IMR-90 (cell line): ENCODE measurements around the gene ME2. TPM values are rescaled to one million over a fixed set of nuclear protein-coding genes. Genes with fewer than 3 reads are reported as not detected.

Experiments
- ATAC-seq: fragments of 200-7000 bp; cut with Tn5 transposase; 2 replicates; pipeline ENCODE4 v1.9.1; 2020; ENCODE audit warnings: low read depth, mild to moderate bottlenecking, moderate library complexity
- BruUV-seq: library from RNA; stranded (reverse); fragments of 400-500 nt; replicated peaks from 2 replicates; lab custom pipeline; 2021; lab: Mats Ljungman, UMichigan
- CTCF ChIA-PET: fragments of 300-600 bp; formaldehyde crosslinking; extraction: SDS; loops from one replicate; lab custom pipeline; 2021; ENCODE audit warnings: antibody characterized with exemption; lab: Yijun Ruan, JAX
- POLR2A ChIA-PET: fragments of 300-600 bp; sonication (Branson Sonifier 250); formaldehyde crosslinking; loops from one replicate; lab custom pipeline; 2022; ENCODE audit warnings: antibody characterized with exemption; ENCODE audit not compliant: unreplicated experiment; lab: Charles Lee
- DNase-seq: peaks from one replicate; pipeline ENCODE4 v3.0.0; 2013
- H2AFZ ChIP-seq: replicated peaks from 2 replicates; pipeline ENCODE3; 2013; ENCODE audit warnings: low read length, mild to moderate bottlenecking; ENCODE audit not compliant: poor library complexity
- H2AK5ac ChIP-seq: 2 replicates; pipeline ENCODE4 v1.6.1; 2013; ENCODE audit warnings: low read depth, low read length, inconsistent platforms
- H2AK9ac ChIP-seq: replicated peaks from 2 replicates; pipeline ENCODE3; 2013; ENCODE audit warnings: mild to moderate bottlenecking, low read depth, low read length, moderate library complexity; ENCODE audit not compliant: poor library complexity
- H2BK120ac ChIP-seq: 2 replicates; pipeline ENCODE4 v1.6.1; 2013; ENCODE audit warnings: low read depth, low read length, inconsistent platforms
- H2BK15ac ChIP-seq: 3 replicates; pipeline ENCODE4 v1.6.1; 2013; ENCODE audit warnings: low read depth, low read length, inconsistent platforms
- H2BK20ac ChIP-seq: 2 replicates; pipeline ENCODE4 v1.6.1; 2013; ENCODE audit warnings: low read depth, mild to moderate bottlenecking, inconsistent platforms, low read length, moderate library complexity
- H2BK5ac ChIP-seq: 2 replicates; pipeline ENCODE4 v1.6.1; 2013; ENCODE audit warnings: mild to moderate bottlenecking, low read depth, low read length, inconsistent platforms; ENCODE audit not compliant: poor library complexity, severe bottlenecking
- H3K14ac ChIP-seq: replicated peaks from 2 replicates; pipeline ENCODE4 v1.6.1; 2013; ENCODE audit warnings: low read depth, low read length, inconsistent platforms
- H3K18ac ChIP-seq: 2 replicates; pipeline ENCODE4 v1.6.1; 2013; ENCODE audit warnings: low read depth, low read length, control low read depth
- H3K23ac ChIP-seq: 2 replicates; pipeline ENCODE4 v1.6.1; 2013; ENCODE audit warnings: low read depth, low read length, inconsistent platforms
- H3K27ac ChIP-seq: 2 replicates; pipeline ENCODE4 v1.5.1; 2013; ENCODE audit warnings: mild to moderate bottlenecking, control low read depth, low read length; ENCODE audit not compliant: insufficient read depth
- H3K27me3 ChIP-seq: 2 replicates; pipeline ENCODE4 v1.6.1; 2013; ENCODE audit warnings: low read length; ENCODE audit not compliant: control insufficient read depth, insufficient read depth
- H3K36me3 ChIP-seq: 2 replicates; pipeline ENCODE4 v1.6.1; 2013; ENCODE audit warnings: low read length, mixed read lengths; ENCODE audit not compliant: control insufficient read depth, insufficient read depth
- H3K4ac ChIP-seq: 2 replicates; pipeline ENCODE4 v1.6.1; 2013; ENCODE audit warnings: low read depth, low read length, inconsistent platforms
- H3K4me1 ChIP-seq: 2 replicates; pipeline ENCODE4 v1.6.1; 2013; ENCODE audit warnings: low read length, mixed read lengths; ENCODE audit not compliant: control insufficient read depth, insufficient read depth
- H3K4me2 ChIP-seq: 2 replicates; pipeline ENCODE4 v1.6.1; 2013; ENCODE audit warnings: low read depth, mild to moderate bottlenecking, control low read depth, low read length, moderate library complexity
- H3K4me3 ChIP-seq: 2 replicates; pipeline ENCODE4 v1.5.1; 2013; ENCODE audit warnings: low read depth, mild to moderate bottlenecking, control low read depth, low read length, moderate library complexity; ENCODE audit not compliant: insufficient read depth
- H3K56ac ChIP-seq: 2 replicates; pipeline ENCODE4 v1.6.1; 2013; ENCODE audit warnings: low read length, inconsistent platforms; ENCODE audit not compliant: insufficient read depth; ENCODE audit errors: extremely low read depth
- H3K79me1 ChIP-seq, 2 experiments: 2 replicates each; pipeline ENCODE4 v1.6.1; 2013; ENCODE audit warnings: low read length in 2 of 2, inconsistent platforms in 1 of 2, low read depth in 1 of 2
- H3K9ac ChIP-seq: 2 replicates; pipeline ENCODE4 v1.6.1; 2013; ENCODE audit warnings: low read depth, low read length, control low read depth
- H3K9me1 ChIP-seq: 2 replicates; pipeline ENCODE4 v1.6.1; 2013; ENCODE audit warnings: low read length, inconsistent platforms; ENCODE audit not compliant: insufficient read depth
- H3K9me3 ChIP-seq: 2 replicates; pipeline ENCODE4 v1.6.1; 2013; ENCODE audit warnings: low read length; ENCODE audit not compliant: control insufficient read depth, insufficient read depth
- H4K20me1 ChIP-seq: 2 replicates; pipeline ENCODE4 v1.6.1; 2013; ENCODE audit warnings: low read length, inconsistent platforms; ENCODE audit not compliant: insufficient read depth
- H4K5ac ChIP-seq: 2 replicates; pipeline ENCODE4 v1.6.1; 2013; ENCODE audit warnings: mild to moderate bottlenecking, low read depth, low read length, control low read depth
- H4K8ac ChIP-seq, 2 experiments: 2 replicates each; pipeline ENCODE4 v1.6.1; 2013; ENCODE audit warnings: low read depth in 2 of 2, low read length in 2 of 2, control low read depth in 1 of 2, inconsistent platforms in 1 of 2
- H4K91ac ChIP-seq: 2 replicates; pipeline ENCODE4 v1.6.1; 2013; ENCODE audit warnings: low read depth, low read length, inconsistent platforms; ENCODE audit not compliant: insufficient read depth
- BHLHE40 ChIP-seq: fragments of 150-350 bp; IDR thresholded peaks from 2 replicates; pipeline ENCODE4 v1.6.1; 2016; ENCODE audit warnings: mild to moderate bottlenecking, low read depth, low read length
- CEBPB ChIP-seq: IDR thresholded peaks from 2 replicates; pipeline ENCODE4 v1.6.1; 2012; ENCODE audit warnings: low read depth, low read length, improper control_type of control experiment
- CHD1 ChIP-seq: IDR thresholded peaks from 2 replicates; pipeline ENCODE4 v1.6.1; 2012; ENCODE audit warnings: low read depth, low read length, improper control_type of control experiment
- CTCF ChIP-seq: conservative IDR thresholded peaks from 2 replicates; pipeline ENCODE4 v1.5.1; 2012; ENCODE audit warnings: mild to moderate bottlenecking, low read depth, low read length, improper control_type of control experiment
- ELK1 ChIP-seq: fragments of 150-350 bp; IDR thresholded peaks from 2 replicates; pipeline ENCODE4 v1.6.1; 2016; ENCODE audit warnings: low read depth, mild to moderate bottlenecking, low read length, moderate library complexity, borderline replicate concordance
- FOS ChIP-seq: fragments of 150-350 bp; IDR thresholded peaks from 2 replicates; pipeline ENCODE4 v1.6.1; 2016; ENCODE audit warnings: low read depth, low read length
- MAFK ChIP-seq: IDR thresholded peaks from 2 replicates; pipeline ENCODE4 v1.6.1; 2012; ENCODE audit warnings: low read depth, low read length, improper control_type of control experiment
- MAZ ChIP-seq: IDR thresholded peaks from 2 replicates; pipeline ENCODE4 v1.6.1; 2012; ENCODE audit warnings: low read depth, mild to moderate bottlenecking, low read length, improper control_type of control experiment, moderate library complexity, borderline replicate concordance
- MXI1 ChIP-seq: IDR thresholded peaks from 2 replicates; pipeline ENCODE4 v1.6.1; 2012; ENCODE audit warnings: low read depth, mild to moderate bottlenecking, low read length, moderate library complexity, borderline replicate concordance
- NFE2L2 ChIP-seq: fragments of 150-350 bp; IDR thresholded peaks from 2 replicates; pipeline ENCODE4 v1.6.1; 2016; ENCODE audit warnings: low read depth, mild to moderate bottlenecking, low read length
- POLR2A ChIP-seq: IDR thresholded peaks from 2 replicates; pipeline ENCODE4 v1.6.1; 2012; ENCODE audit warnings: mild to moderate bottlenecking, low read depth, low read length
- RAD21 ChIP-seq: IDR thresholded peaks from 2 replicates; pipeline ENCODE4 v1.6.1; 2012; ENCODE audit warnings: low read length, improper control_type of control experiment
- RCOR1 ChIP-seq: IDR thresholded peaks from 2 replicates; pipeline ENCODE4 v1.6.1; 2012; ENCODE audit warnings: mild to moderate bottlenecking, low read length, improper control_type of control experiment; ENCODE audit not compliant: insufficient replicate concordance
- RFX5 ChIP-seq: IDR thresholded peaks from 2 replicates; pipeline ENCODE4 v1.8.0; 2012; ENCODE audit warnings: low read depth, mild to moderate bottlenecking, low read length, moderate library complexity
- SMC3 ChIP-seq: fragments of 150-350 bp; IDR thresholded peaks from 2 replicates; pipeline ENCODE4 v1.6.1; 2016; ENCODE audit warnings: low read depth, mild to moderate bottlenecking, antibody characterized with exemption, low read length, moderate library complexity
- USF2 ChIP-seq: fragments of 150-350 bp; IDR thresholded peaks from 2 replicates; pipeline ENCODE4 v1.6.1; 2017; ENCODE audit warnings: mild to moderate bottlenecking, antibody characterized with exemption, low read length, low read depth
- WGBS, 2 experiments: methylation state at CpG; one replicate each; pipeline versions ENCODE4 v1.1.5 to v1.1.7; 2013; ENCODE audit warnings: missing lambda C conversion rate in 2 of 2; ENCODE audit not compliant: insufficient read length in 1 of 2; ENCODE audit errors: extremely low coverage in 2 of 2; 5-methylcytosine and 5-hydroxymethylcytosine counted together
- dilution Hi-C: fragments of 300-500 bp; cut with HindIII; formaldehyde crosslinking; loops from one replicate; pipeline ENCODE4 v1.14.3; 2018; ENCODE audit warnings: low sequenced_read_pairs; ENCODE audit not compliant: unreplicated experiment
- in situ Hi-C: fragments of 300-500 bp; cut with MboI; formaldehyde crosslinking; loops from 3 replicates; pipeline ENCODE4 v1.14.3; 2019; ENCODE audit warnings: low sequenced_read_pairs, inconsistent platforms, mixed read lengths
- intact Hi-C: fragments of 100-400 bp; cut with micrococcal nuclease; formaldehyde crosslinking; loops from 2 replicates; pipeline ENCODE4 v1.10.0; 2022
- polyA plus RNA-seq, 3 experiments: library from polyadenylated mRNA; depleted of rRNA; stranded (reverse); fragments of >200 nt; gene quantifications; 2 replicates each; pipeline ENCODE4 v1.2.3, GENCODE V29; 2012; ENCODE audit warnings: low replicate concordance in 1 of 3
- total RNA-seq: library from RNA; depleted of rRNA; stranded (reverse); fragments of >200 nt; gene quantifications from 2 replicates; pipeline ENCODE4 v1.2.3, GENCODE V29; 2012

Gene ME2
- total and polyA plus RNA-seq, 2 of the 4 experiments (the other 2 are of a cell fraction): 29.7 to 32.6 TPM

- no peak for ATAC-seq
- TF ChIP-seq USF2: no peak
- no peak for TF ChIP-seq CHD1
- TF ChIP-seq BHLHE40: no peak
- TF ChIP-seq CEBPB: no peak
- TF ChIP-seq RCOR1: no peak
- TF ChIP-seq ELK1: no peak
- TF ChIP-seq MAFK: no peak
- TF ChIP-seq NFE2L2: no peak
- TF ChIP-seq SMC3: no peak
- no peak for TF ChIP-seq MXI1
- TF ChIP-seq RFX5: no peak
- TF ChIP-seq RAD21: no peak
- no peak for TF ChIP-seq POLR2A
- TF ChIP-seq FOS: no peak
- TF ChIP-seq MAZ: no peak
- no peak for TF ChIP-seq CTCF
- Histone ChIP-seq H3K4ac (no peak overlapping the region), H3K27ac (no peak overlapping the region), H3K27me3 (no peaks in the 10 kb centered on the region), H2BK15ac (no peak overlapping the region), H3K4me1 (peaks cover 4% of the 10 kb centered on the region), H4K91ac (no peak overlapping the region), H3K4me2 (no peak overlapping the region), H3K9ac (no peak overlapping the region), H4K8ac (no peak overlapping the region), H3K18ac (no peak overlapping the region), H2BK20ac (no peak overlapping the region), H3K4me3 (no peak overlapping the region), H3K56ac (no peak overlapping the region), H2AK9ac (no peak overlapping the region), H3K79me1 (peaks cover 5 to 10% of the 10 kb centered on the region in 2 experiments; a peak in 2 of 4 replicates), H3K36me3 (peaks cover 22% of the 10 kb centered on the region; the same call in 1 of the 2 replicates), H4K20me1 (no peaks in the 10 kb centered on the region), H2AK5ac (no peak overlapping the region), H3K9me3 (peaks cover 7% of the 10 kb centered on the region; the same call in 1 of the 2 replicates), H2AFZ (no peak overlapping the region), H2BK5ac (no peak overlapping the region), H2BK120ac (no peak overlapping the region), H3K9me1 (peaks cover 3% of the 10 kb centered on the region; the same call in 1 of the 2 replicates), H3K23ac (no peak overlapping the region), H3K14ac (no peak overlapping the region), H4K5ac (no peak overlapping the region)
- intact Hi-C loops (no loop called here), dilution Hi-C loops (no loop called here), in situ Hi-C loops (no loop called here)
- no peak for DNase-seq
- no TSS peak for BruUV-seq
- WGBS, 2 experiments: no CpG with 5 or more reads among the region's 1 CpG
- POLR2A ChIA-PET: no interaction called here
- CTCF ChIA-PET: no interaction called here
Measured at GRCh38 chr18:50981381-50981780, 102.5 kb downstream of the ME2 start.
